ENCODE results near the gene GTF3C2. TPM values are rescaled to one million over a fixed set of nuclear protein-coding genes. Genes with fewer than 3 reads are reported as not detected.

GTF3C2 gene
- total and polyA plus RNA-seq, 4 donors = 28.7 to 61.8 (median 43.7) TPM

- DNase-seq = no peak
- 76 to 88% methylated on average over 5 of the region's 5 CpGs for WGBS, 2 donors
- no peaks in the 10 kb centered on the region for H3K36me3 ChIP-seq (ENCODE audit: control insufficient read depth in 4 of 4, insufficient read depth in 4 of 4, low read length in 4 of 4)
- no peak within 1 kb of the TSS for H3K9ac ChIP-seq (ENCODE audit: insufficient read depth in 1 of 2, low read length in 2 of 2)
- H3K27me3 ChIP-seq (ENCODE audit: control insufficient read depth in 3 of 3, insufficient read depth in 3 of 3, low read length in 2 of 3) = peaks cover 0 to 10% (median 10%) of the 10 kb centered on the region in 3 donors
- TF ChIP-seq CTCF (IDR thresholded peaks at IDR 0.05; ENCODE audit: control extremely low read depth, extremely low read depth) = no peak
- no peak within 1 kb of the TSS for H3K4me3 ChIP-seq
- no peaks in the 10 kb centered on the region for H3K9me3 ChIP-seq (ENCODE audit: control insufficient read depth in 4 of 4, insufficient read depth in 3 of 4, low read length in 3 of 4)
- peaks cover 0 to 9% (median 0%) of the 10 kb centered on the region in 5 donors for H3K4me1 ChIP-seq (ENCODE audit: control insufficient read depth in 5 of 5, insufficient read depth in 5 of 5, low read length in 5 of 5)
- peak within 1 kb of the TSS in 1 of 2 donors; percentile 86 for H3K27ac ChIP-seq (ENCODE audit: low read depth in 1 of 2, low read length in 1 of 2)
- no peak for ATAC-seq (ENCODE audit: insufficient read depth, low FRiP score)
Measured at GRCh38 chr2:27281855-27282559, 74.6 kb downstream of the GTF3C2 start, which contains the start of gene TRIM54. Gene TRIM54 (plus strand): TSS chr2:27282429. CDS start chr2:27282732, 303 bp downstream.

GRCh38 chr2:27281442-27281841, 75.1 kb downstream of the GTF3C2 start:
- 75 to 80% methylated on average over 3 of the region's 3 CpGs for WGBS, 2 donors
- no peak for DNase-seq
- no peak overlapping the region for H3K9ac ChIP-seq (ENCODE audit: insufficient read depth in 1 of 2, low read length in 2 of 2)
- H3K27me3 ChIP-seq (ENCODE audit: control insufficient read depth in 3 of 3, insufficient read depth in 3 of 3, low read length in 2 of 3) = peaks cover 0 to 12% (median 10%) of the 10 kb centered on the region in 3 donors
- H3K36me3 ChIP-seq (ENCODE audit: control insufficient read depth in 4 of 4, insufficient read depth in 4 of 4, low read length in 4 of 4) = no peaks in the 10 kb centered on the region
- peak overlapping the region in 1 of 2 donors; percentile 86 for H3K27ac ChIP-seq (ENCODE audit: low read depth in 1 of 2, low read length in 1 of 2)
- no peaks in the 10 kb centered on the region for H3K9me3 ChIP-seq (ENCODE audit: control insufficient read depth in 4 of 4, insufficient read depth in 3 of 4, low read length in 3 of 4)
- peaks cover 0 to 9% (median 0%) of the 10 kb centered on the region in 5 donors for H3K4me1 ChIP-seq (ENCODE audit: control insufficient read depth in 5 of 5, insufficient read depth in 5 of 5, low read length in 5 of 5)
- TF ChIP-seq CTCF (IDR thresholded peaks at IDR 0.05; ENCODE audit: control extremely low read depth, extremely low read depth) = no peak
- H3K4me3 ChIP-seq = no peak overlapping the region
- ATAC-seq (ENCODE audit: insufficient read depth, low FRiP score) = no peak

GRCh38 chr2:27280826-27281225, 75.7 kb downstream of the GTF3C2 start:
- peak overlapping the region in 1 of 2 donors; percentile 86 for H3K27ac ChIP-seq (ENCODE audit: low read depth in 1 of 2, low read length in 1 of 2)
- 78 to 83% methylated on average over 3 of the region's 3 CpGs for WGBS, 2 donors
- H3K27me3 ChIP-seq (ENCODE audit: control insufficient read depth in 3 of 3, insufficient read depth in 3 of 3, low read length in 2 of 3) = peaks cover 0 to 14% (median 10%) of the 10 kb centered on the region in 3 donors
- H3K4me1 ChIP-seq (ENCODE audit: control insufficient read depth in 5 of 5, insufficient read depth in 5 of 5, low read length in 5 of 5) = peaks cover 0 to 9% (median 0%) of the 10 kb centered on the region in 5 donors
- no peaks in the 10 kb centered on the region for H3K9me3 ChIP-seq (ENCODE audit: control insufficient read depth in 4 of 4, insufficient read depth in 3 of 4, low read length in 3 of 4)
- H3K36me3 ChIP-seq (ENCODE audit: control insufficient read depth in 4 of 4, insufficient read depth in 4 of 4, low read length in 4 of 4) = no peaks in the 10 kb centered on the region
- ATAC-seq (ENCODE audit: insufficient read depth, low FRiP score) (no peak), DNase-seq (no peak)
- TF ChIP-seq CTCF (IDR thresholded peaks at IDR 0.05; ENCODE audit: control extremely low read depth, extremely low read depth) = no peak
- H3K9ac ChIP-seq (ENCODE audit: insufficient read depth in 1 of 2, low read length in 2 of 2) = no peak overlapping the region
- H3K4me3 ChIP-seq = no peak overlapping the region
